ENCODE measurements around the gene UBE2H.

GRCh38 chr7:129986600-129986999 lies 33.8 kb upstream of the UBE2H start:
- TF ChIP-seq CTCF (IDR thresholded peaks at IDR 0.05) = no peak
- TF ChIP-seq POLR2AphosphoS5 (IDR thresholded peaks at IDR 0.05; ENCODE audit: low read depth, low read length) = no peak
- no peak for TF ChIP-seq SIN3A (IDR thresholded peaks at IDR 0.05; ENCODE audit: borderline replicate concordance, insufficient read depth, low read depth, low read length)

All from Panc1 (cell line).